Fibroblast of lung (primary cell): ENCODE data around the gene ZFHX2. TPM values are rescaled to one million over a fixed set of nuclear protein-coding genes. Genes with fewer than 3 reads are reported as not detected.

Experiments
- DNase-seq, 2 donors: peaks; one replicate each; pipeline versions ENCODE4 v3.0.0 to v3.0.0-alpha.2; 2010; ENCODE audit warnings: low read depth in 2 of 2
- H2AFZ ChIP-seq: 2 replicates; pipeline ENCODE4 v1.5.1; 2012; ENCODE audit warnings: low read length, control low read depth, inconsistent platforms
- H3K27ac ChIP-seq: 2 replicates; pipeline ENCODE4 v1.5.1; 2011; ENCODE audit warnings: low read length, control low read depth; ENCODE audit not compliant: insufficient read depth
- H3K27me3 ChIP-seq: 2 replicates; pipeline ENCODE4 v1.5.1; 2011; ENCODE audit warnings: mild to moderate bottlenecking, low read length; ENCODE audit not compliant: control insufficient read depth, insufficient read depth
- H3K36me3 ChIP-seq: 2 replicates; pipeline ENCODE4 v1.5.1; 2011; ENCODE audit warnings: low read length; ENCODE audit not compliant: control insufficient read depth, insufficient read depth
- H3K4me1 ChIP-seq: 2 replicates; pipeline ENCODE4 v1.5.1; 2011; ENCODE audit warnings: low read length; ENCODE audit not compliant: control insufficient read depth, insufficient read depth; ENCODE audit errors: extremely low read depth
- H3K4me2 ChIP-seq: 2 replicates; pipeline ENCODE4 v1.5.1; 2011; ENCODE audit warnings: low read length, control low read depth; ENCODE audit not compliant: insufficient read depth; ENCODE audit errors: extremely low read depth
- H3K4me3 ChIP-seq, 4 experiments: fragments of 200-600 bp in 1 of 4; sonication (generic) in 1 of 4; replicated peaks in 1 of 4; 2 replicates each; pipeline ENCODE4 v1.5.1; 2011 to 2016; ENCODE audit warnings: low read length in 4 of 4, low read depth in 3 of 4, mild to moderate bottlenecking in 3 of 4, control low read depth in 2 of 4, inconsistent platforms in 1 of 4, mixed read lengths in 1 of 4; ENCODE audit not compliant: insufficient read depth in 1 of 4; ENCODE audit errors: control extremely low read depth in 1 of 4
- H3K79me2 ChIP-seq: 2 replicates; pipeline ENCODE4 v1.5.1; 2012; ENCODE audit warnings: mild to moderate bottlenecking, low read length, inconsistent platforms; ENCODE audit not compliant: control insufficient read depth, insufficient read depth
- H3K9ac ChIP-seq: 2 replicates; pipeline ENCODE4 v1.5.1; 2011; ENCODE audit warnings: mild to moderate bottlenecking, low read length, control low read depth; ENCODE audit not compliant: insufficient read depth
- H3K9me3 ChIP-seq: 2 replicates; pipeline ENCODE4 v1.5.1; 2012; ENCODE audit warnings: low read depth, low read length; ENCODE audit not compliant: control insufficient read depth, insufficient read depth
- H4K20me1 ChIP-seq: 2 replicates; pipeline ENCODE4 v1.5.1; 2011; ENCODE audit warnings: low read length; ENCODE audit not compliant: control insufficient read depth, insufficient read depth; ENCODE audit errors: extremely low read depth
- EZH2 ChIP-seq: IDR thresholded peaks from 2 replicates; pipeline ENCODE4 v1.5.1; 2012; ENCODE audit warnings: low read length, control low read depth, mild to moderate bottlenecking; ENCODE audit errors: missing control alignments
- polyA plus RNA-seq, 2 donors: library from polyadenylated mRNA; depleted of rRNA in 1 of 2; stranded (reverse) in 1 of 2; unstranded in 1 of 2; fragments of >200 nt; gene quantifications; 2 replicates each; pipeline ENCODE4 v1.2.1, GENCODE V29; 2011 to 2012; ENCODE audit warnings: missing spikeins in 1 of 2
- total RNA-seq: library from RNA; depleted of rRNA; stranded (reverse); fragments of >200 nt; gene quantifications from 2 replicates; pipeline ENCODE4 v1.2.1, GENCODE V29; 2014
- TF ChIP-seq, protein P1 (sequence below), 2 donors: IDR thresholded peaks in 1 of 2; conservative IDR thresholded peaks in 1 of 2; 1 replicate in 1 of 2; 2 replicates in 1 of 2; pipeline ENCODE4 v1.5.1; 2011 to 2012; ENCODE audit warnings: low read length in 2 of 2, control low read depth in 1 of 2, inconsistent platforms in 1 of 2, low read depth in 1 of 2, mild to moderate bottlenecking in 1 of 2

ZFHX2 gene
- total and polyA plus RNA-seq, 2 donors (not counting 1 experiment from before 2014, with no cell fraction given), result 0.33 TPM; not detected in 1

- Histone ChIP-seq H3K4me1 (no peaks in the 10 kb centered on the region), H3K36me3 (no peaks in the 10 kb centered on the region), H2AFZ (no peak overlapping the region), H3K27ac (no peak overlapping the region), H3K9me3 (no peaks in the 10 kb centered on the region), H3K4me3 (no peak overlapping the region), H4K20me1 (no peaks in the 10 kb centered on the region), H3K79me2 (no peaks in the 10 kb centered on the region), H3K27me3 (peaks cover 8% of the 10 kb centered on the region), H3K4me2 (no peak overlapping the region), H3K9ac (no peak overlapping the region)
- TF ChIP-seq, protein P1, sequence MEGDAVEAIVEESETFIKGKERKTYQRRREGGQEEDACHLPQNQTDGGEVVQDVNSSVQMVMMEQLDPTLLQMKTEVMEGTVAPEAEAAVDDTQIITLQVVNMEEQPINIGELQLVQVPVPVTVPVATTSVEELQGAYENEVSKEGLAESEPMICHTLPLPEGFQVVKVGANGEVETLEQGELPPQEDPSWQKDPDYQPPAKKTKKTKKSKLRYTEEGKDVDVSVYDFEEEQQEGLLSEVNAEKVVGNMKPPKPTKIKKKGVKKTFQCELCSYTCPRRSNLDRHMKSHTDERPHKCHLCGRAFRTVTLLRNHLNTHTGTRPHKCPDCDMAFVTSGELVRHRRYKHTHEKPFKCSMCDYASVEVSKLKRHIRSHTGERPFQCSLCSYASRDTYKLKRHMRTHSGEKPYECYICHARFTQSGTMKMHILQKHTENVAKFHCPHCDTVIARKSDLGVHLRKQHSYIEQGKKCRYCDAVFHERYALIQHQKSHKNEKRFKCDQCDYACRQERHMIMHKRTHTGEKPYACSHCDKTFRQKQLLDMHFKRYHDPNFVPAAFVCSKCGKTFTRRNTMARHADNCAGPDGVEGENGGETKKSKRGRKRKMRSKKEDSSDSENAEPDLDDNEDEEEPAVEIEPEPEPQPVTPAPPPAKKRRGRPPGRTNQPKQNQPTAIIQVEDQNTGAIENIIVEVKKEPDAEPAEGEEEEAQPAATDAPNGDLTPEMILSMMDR (conservative IDR thresholded peaks at IDR 0.05 in 1 of 2, IDR thresholded peaks at IDR 0.05 in 1 of 2; ENCODE audit: low read depth in 1 of 2, low read length in 2 of 2), result peak in 1 of 2 donors; percentile 34
- no peak for TF ChIP-seq EZH2
- no peak for DNase-seq
These were observed 17.2 kb upstream of the ZFHX2 start for GRCh38 chr14:23568600-23569331.

GRCh38 chr14:23568021-23568599 is 16.5 kb upstream of the ZFHX2 start:
- Histone ChIP-seq H3K9ac (no peak overlapping the region), H3K36me3 (no peaks in the 10 kb centered on the region), H3K4me3 (peak overlapping the region in 2 of 4 experiments; percentile 69 to 70), H2AFZ (no peak overlapping the region), H3K4me1 (no peaks in the 10 kb centered on the region), H3K4me2 (peak overlapping the region; percentile 98), H3K27ac (no peak overlapping the region), H3K79me2 (no peaks in the 10 kb centered on the region), H3K9me3 (no peaks in the 10 kb centered on the region), H4K20me1 (no peaks in the 10 kb centered on the region), H3K27me3 (peaks cover 3% of the 10 kb centered on the region)
- no peak for DNase-seq
- TF ChIP-seq, protein P1 (conservative IDR thresholded peaks at IDR 0.05 in 1 of 2, IDR thresholded peaks at IDR 0.05 in 1 of 2; ENCODE audit: low read depth in 1 of 2, low read length in 2 of 2), result no peak
- TF ChIP-seq EZH2, result no peak

DNA sequence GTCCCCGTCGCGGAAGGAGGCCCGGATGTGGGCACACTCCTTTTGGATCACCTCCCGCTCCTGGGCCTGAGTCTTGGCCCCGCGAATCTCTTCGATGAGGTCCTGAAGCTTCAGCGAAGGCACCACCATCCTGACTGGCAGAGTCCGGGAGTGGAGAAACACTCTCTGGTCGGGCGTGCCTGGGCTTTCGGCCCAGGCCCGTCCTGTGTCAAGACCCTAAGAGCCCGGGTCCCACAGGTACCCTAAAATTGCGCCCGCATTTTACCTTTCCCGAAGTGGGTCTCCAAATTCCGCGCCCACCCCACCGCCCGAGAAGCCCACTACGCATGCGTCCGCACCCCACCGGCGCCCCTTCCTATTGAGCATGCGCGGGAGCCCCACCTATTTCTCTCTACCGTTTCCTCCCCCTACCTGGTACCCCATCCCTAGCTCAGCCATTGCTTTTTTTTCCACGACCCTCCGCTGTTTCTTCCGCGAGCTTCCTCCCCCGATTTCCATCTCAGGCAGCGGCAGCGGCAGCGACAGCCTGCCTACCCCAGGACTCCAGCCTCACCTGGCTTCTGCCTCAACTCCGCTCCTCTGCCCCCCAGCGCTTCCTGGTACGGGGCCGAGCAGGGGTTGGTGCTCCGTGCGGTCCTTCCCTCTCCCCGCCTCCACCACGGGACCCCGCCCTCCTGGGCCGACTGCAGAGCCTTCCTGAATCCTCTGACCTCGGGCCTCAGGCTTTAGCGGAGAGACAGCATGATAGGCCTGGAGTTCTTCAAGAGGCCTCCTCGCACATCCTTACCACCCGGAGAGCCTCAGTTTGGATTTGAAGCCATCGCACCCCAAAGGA is 15.8 kb upstream of the ZFHX2 start, which contains the start of gene AP1G2:
AP1G2 (minus strand) TSS at position 606 of the 835 bp plus-strand sequence; CDS start at position 129, 477 bp downstream.
- Histone ChIP-seq H3K9ac (peak within 1 kb of the TSS; percentile 50), H3K27ac (no peak within 1 kb of the TSS)
- peak; percentile 45 to 69 for DNase-seq

More for the DNA sequence above, 15.8 kb upstream of the ZFHX2 start, which contains the start of gene AP1G2:
- TF ChIP-seq EZH2, result peak; percentile 12
- TF ChIP-seq, protein P1 (conservative IDR thresholded peaks at IDR 0.05 in 1 of 2, IDR thresholded peaks at IDR 0.05 in 1 of 2; ENCODE audit: low read depth in 1 of 2, low read length in 2 of 2), result no peak
- Histone ChIP-seq H3K79me2 (no peaks in the 10 kb centered on the region), H2AFZ (peak within 1 kb of the TSS; percentile 95), H3K27me3 (no peaks in the 10 kb centered on the region), H3K4me3 (peak within 1 kb of the TSS; percentile 55 to 70 (median 64)), H3K36me3 (no peaks in the 10 kb centered on the region), H3K4me1 (no peaks in the 10 kb centered on the region), H3K9me3 (no peaks in the 10 kb centered on the region), H4K20me1 (no peaks in the 10 kb centered on the region), H3K4me2 (peak within 1 kb of the TSS; percentile 98)
